Measurements from ENCODE around the gene HLF.

Gene HLF

GRCh38 chr17:55286681-55287589, 22.2 kb downstream of the HLF start:
- no peak overlapping the region for H2BK12ac ChIP-seq (ENCODE audit: low read length)
- H3K14ac ChIP-seq (ENCODE audit: low read length), result no peak overlapping the region
- H3K79me1 ChIP-seq (ENCODE audit: low read depth, low read length), result no peaks in the 10 kb centered on the region
- H2BK15ac ChIP-seq (ENCODE audit: low read length), result no peak overlapping the region
- H3K9me3 ChIP-seq (replicated peaks in 1 of 2; ENCODE audit: control insufficient read depth in 2 of 2, insufficient read depth in 1 of 2, low read depth in 1 of 2, low read length in 2 of 2), result peaks cover 0 to 3% of the 10 kb centered on the region in 2 donors
- no peak overlapping the region for H2BK5ac ChIP-seq (ENCODE audit: low read length)
- H4K91ac ChIP-seq (ENCODE audit: low read depth, low read length, poor library complexity), result no peak overlapping the region
- H4K8ac ChIP-seq (ENCODE audit: low read depth, low read length), result no peak overlapping the region
- no peak overlapping the region for H3K23ac ChIP-seq (ENCODE audit: low read depth, low read length, poor library complexity)
- no peak overlapping the region for H2AK5ac ChIP-seq (ENCODE audit: low read depth, low read length)
- H3K4me1 ChIP-seq (ENCODE audit: control insufficient read depth in 2 of 2, insufficient read depth in 1 of 2, low read depth in 1 of 2, low read length in 2 of 2), result no peaks in the 10 kb centered on the region
- no peak overlapping the region for H3K9ac ChIP-seq (ENCODE audit: low read depth, low read length, poor library complexity)
- no peak overlapping the region for H3K4me3 ChIP-seq (ENCODE audit: low read length in 2 of 2)
- H3K36me3 ChIP-seq (replicated peaks in 1 of 2; ENCODE audit: control insufficient read depth in 2 of 2, insufficient read depth in 2 of 2, low read length in 2 of 2), result no peaks in the 10 kb centered on the region
- H3K4ac ChIP-seq (ENCODE audit: low read length), result no peak overlapping the region
- peaks cover 0 to 9% (median 0%) of the 10 kb centered on the region in 3 experiments for H3K27me3 ChIP-seq (ENCODE audit: control insufficient read depth in 3 of 3, insufficient read depth in 3 of 3, low read depth in 1 of 3, low read length in 3 of 3)
- no peak overlapping the region for H3K27ac ChIP-seq (replicated peaks; ENCODE audit: low read length)
- H2BK120ac ChIP-seq (ENCODE audit: low read depth, low read length), result no peak overlapping the region
- no peak overlapping the region for H3K18ac ChIP-seq (ENCODE audit: low read length)
- WGBS, 2 donors (ENCODE audit: extremely low coverage in 2 of 2, insufficient read length in 2 of 2, insufficient replicate concordance in 1 of 2), result no CpG with 5 or more reads among the region's 3 CpGs
- DNase-seq (ENCODE audit: low spot score), result no peak
- no peak overlapping the region for H3K4me2 ChIP-seq (ENCODE audit: insufficient read depth, low read length, poor library complexity, severe bottlenecking)
- H2AFZ ChIP-seq (ENCODE audit: low read length), result no peak overlapping the region

GRCh38 chr17:55288356-55289105, 23.8 kb downstream of the HLF start:
- no peak overlapping the region for H3K4me2 ChIP-seq (ENCODE audit: insufficient read depth, low read length, poor library complexity, severe bottlenecking)
- no peak overlapping the region for H2BK15ac ChIP-seq (ENCODE audit: low read length)
- no peak overlapping the region for H3K9ac ChIP-seq (ENCODE audit: low read depth, low read length, poor library complexity)
- peaks cover 0 to 4% (median 0%) of the 10 kb centered on the region in 3 experiments for H3K27me3 ChIP-seq (ENCODE audit: control insufficient read depth in 3 of 3, insufficient read depth in 3 of 3, low read depth in 1 of 3, low read length in 3 of 3)
- H4K91ac ChIP-seq (ENCODE audit: low read depth, low read length, poor library complexity), result no peak overlapping the region
- no peak overlapping the region for H3K4ac ChIP-seq (ENCODE audit: low read length)
- no peak overlapping the region for H3K18ac ChIP-seq (ENCODE audit: low read length)
- H4K8ac ChIP-seq (ENCODE audit: low read depth, low read length), result no peak overlapping the region
- H2AK5ac ChIP-seq (ENCODE audit: low read depth, low read length), result no peak overlapping the region
- peaks cover 0 to 3% of the 10 kb centered on the region in 2 donors for H3K9me3 ChIP-seq (replicated peaks in 1 of 2; ENCODE audit: control insufficient read depth in 2 of 2, insufficient read depth in 1 of 2, low read depth in 1 of 2, low read length in 2 of 2)
- H3K36me3 ChIP-seq (replicated peaks in 1 of 2; ENCODE audit: control insufficient read depth in 2 of 2, insufficient read depth in 2 of 2, low read length in 2 of 2), result no peaks in the 10 kb centered on the region
- H2BK12ac ChIP-seq (ENCODE audit: low read length), result no peak overlapping the region
- no CpG with 5 or more reads among the region's 7 CpGs for WGBS, 2 donors (ENCODE audit: extremely low coverage in 2 of 2, insufficient read length in 2 of 2, insufficient replicate concordance in 1 of 2)
- H3K4me1 ChIP-seq (ENCODE audit: control insufficient read depth in 2 of 2, insufficient read depth in 1 of 2, low read depth in 1 of 2, low read length in 2 of 2), result no peaks in the 10 kb centered on the region
- no peak overlapping the region for H2BK120ac ChIP-seq (ENCODE audit: low read depth, low read length)
- no peak overlapping the region for H3K27ac ChIP-seq (replicated peaks; ENCODE audit: low read length)
- H3K4me3 ChIP-seq (ENCODE audit: low read length in 2 of 2), result no peak overlapping the region
- no peak overlapping the region for H3K14ac ChIP-seq (ENCODE audit: low read length)
- no peak overlapping the region for H2BK5ac ChIP-seq (ENCODE audit: low read length)
- DNase-seq (ENCODE audit: low spot score), result no peak
- no peak overlapping the region for H2AFZ ChIP-seq (ENCODE audit: low read length)
- no peak overlapping the region for H3K23ac ChIP-seq (ENCODE audit: low read depth, low read length, poor library complexity)
- H3K79me1 ChIP-seq (ENCODE audit: low read depth, low read length), result no peaks in the 10 kb centered on the region

- H2BK12ac ChIP-seq (ENCODE audit: low read length), result no peak overlapping the region
- no peak overlapping the region for H2BK5ac ChIP-seq (ENCODE audit: low read length)
- no peak overlapping the region for H3K4me2 ChIP-seq (ENCODE audit: insufficient read depth, low read length, poor library complexity, severe bottlenecking)
- H3K4ac ChIP-seq (ENCODE audit: low read length), result no peak overlapping the region
- no peaks in the 10 kb centered on the region for H3K4me1 ChIP-seq (ENCODE audit: control insufficient read depth in 2 of 2, insufficient read depth in 1 of 2, low read depth in 1 of 2, low read length in 2 of 2)
- H3K27ac ChIP-seq (replicated peaks; ENCODE audit: low read length), result no peak overlapping the region
- no peak overlapping the region for H2BK120ac ChIP-seq (ENCODE audit: low read depth, low read length)
- H4K8ac ChIP-seq (ENCODE audit: low read depth, low read length), result no peak overlapping the region
- H4K91ac ChIP-seq (ENCODE audit: low read depth, low read length, poor library complexity), result no peak overlapping the region
- H3K18ac ChIP-seq (ENCODE audit: low read length), result no peak overlapping the region
- H2AK5ac ChIP-seq (ENCODE audit: low read depth, low read length), result no peak overlapping the region
- no peak overlapping the region for H3K23ac ChIP-seq (ENCODE audit: low read depth, low read length, poor library complexity)
- DNase-seq (ENCODE audit: low spot score), result no peak
- H3K79me1 ChIP-seq (ENCODE audit: low read depth, low read length), result no peaks in the 10 kb centered on the region
- H3K27me3 ChIP-seq (ENCODE audit: control insufficient read depth in 3 of 3, insufficient read depth in 3 of 3, low read depth in 1 of 3, low read length in 3 of 3), result peaks cover 0 to 4% (median 0%) of the 10 kb centered on the region in 3 experiments
- no peak overlapping the region for H3K14ac ChIP-seq (ENCODE audit: low read length)
- H2BK15ac ChIP-seq (ENCODE audit: low read length), result no peak overlapping the region
- no peaks in the 10 kb centered on the region for H3K36me3 ChIP-seq (replicated peaks in 1 of 2; ENCODE audit: control insufficient read depth in 2 of 2, insufficient read depth in 2 of 2, low read length in 2 of 2)
- no peak overlapping the region for H2AFZ ChIP-seq (ENCODE audit: low read length)
- no peak overlapping the region for H3K9ac ChIP-seq (ENCODE audit: low read depth, low read length, poor library complexity)
- no CpG with 5 or more reads among the region's 1 CpG for WGBS, 2 donors (ENCODE audit: extremely low coverage in 2 of 2, insufficient read length in 2 of 2, insufficient replicate concordance in 1 of 2)
- H3K4me3 ChIP-seq (ENCODE audit: low read length in 2 of 2), result no peak overlapping the region
- H3K9me3 ChIP-seq (replicated peaks in 1 of 2; ENCODE audit: control insufficient read depth in 2 of 2, insufficient read depth in 1 of 2, low read depth in 1 of 2, low read length in 2 of 2), result peaks cover 0 to 3% of the 10 kb centered on the region in 2 donors
Observed at GRCh38 chr17:55289106-55289446, 24.3 kb downstream of the HLF start.

DNA sequence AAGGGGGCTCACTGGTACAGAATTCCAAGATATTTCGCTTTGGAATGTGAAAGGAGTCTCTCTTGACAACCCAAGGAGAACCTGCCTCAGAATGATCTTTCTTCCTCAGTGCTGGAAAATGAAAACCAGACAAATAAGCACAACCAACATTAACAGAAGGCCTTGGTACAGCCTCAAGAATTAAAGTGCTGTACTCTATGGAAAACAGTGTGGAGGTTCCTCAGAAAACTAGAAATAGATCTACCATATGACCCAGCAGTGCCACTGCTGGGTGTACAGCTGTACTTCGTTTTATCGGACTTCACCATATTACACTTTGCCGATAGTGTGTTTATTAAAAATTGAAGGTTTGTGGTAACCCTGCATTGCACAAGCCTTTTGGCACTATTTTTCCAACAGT, 25.2 kb downstream of the HLF start:
- DNase-seq (ENCODE audit: low spot score), result no peak
- H2AK5ac ChIP-seq (ENCODE audit: low read depth, low read length), result no peak overlapping the region
- H3K79me1 ChIP-seq (ENCODE audit: low read depth, low read length), result no peaks in the 10 kb centered on the region
- no peak overlapping the region for H3K27ac ChIP-seq (replicated peaks; ENCODE audit: low read length)
- no peak overlapping the region for H2BK15ac ChIP-seq (ENCODE audit: low read length)
- no peak overlapping the region for H3K4ac ChIP-seq (ENCODE audit: low read length)
- H3K27me3 ChIP-seq (ENCODE audit: control insufficient read depth in 3 of 3, insufficient read depth in 3 of 3, low read depth in 1 of 3, low read length in 3 of 3), result peaks cover 0 to 4% (median 0%) of the 10 kb centered on the region in 3 experiments
- H4K91ac ChIP-seq (ENCODE audit: low read depth, low read length, poor library complexity), result no peak overlapping the region
- no peak overlapping the region for H3K4me2 ChIP-seq (ENCODE audit: insufficient read depth, low read length, poor library complexity, severe bottlenecking)
- no peak overlapping the region for H3K23ac ChIP-seq (ENCODE audit: low read depth, low read length, poor library complexity)
- H4K8ac ChIP-seq (ENCODE audit: low read depth, low read length), result no peak overlapping the region
- H3K4me3 ChIP-seq (ENCODE audit: low read length in 2 of 2), result no peak overlapping the region
- no peak overlapping the region for H3K14ac ChIP-seq (ENCODE audit: low read length)
- no peak overlapping the region for H3K9ac ChIP-seq (ENCODE audit: low read depth, low read length, poor library complexity)
- no peak overlapping the region for H2BK5ac ChIP-seq (ENCODE audit: low read length)
- no peak overlapping the region for H2AFZ ChIP-seq (ENCODE audit: low read length)
- no peak overlapping the region for H2BK12ac ChIP-seq (ENCODE audit: low read length)
- H3K18ac ChIP-seq (ENCODE audit: low read length), result no peak overlapping the region
- no peaks in the 10 kb centered on the region for H3K4me1 ChIP-seq (ENCODE audit: control insufficient read depth in 2 of 2, insufficient read depth in 1 of 2, low read depth in 1 of 2, low read length in 2 of 2)
- H3K36me3 ChIP-seq (replicated peaks in 1 of 2; ENCODE audit: control insufficient read depth in 2 of 2, insufficient read depth in 2 of 2, low read length in 2 of 2), result no peaks in the 10 kb centered on the region
- no peak overlapping the region for H2BK120ac ChIP-seq (ENCODE audit: low read depth, low read length)
- WGBS, 2 donors (ENCODE audit: extremely low coverage in 2 of 2, insufficient read length in 2 of 2, insufficient replicate concordance in 1 of 2), result no CpG with 5 or more reads among the region's 4 CpGs
- peaks cover 0 to 3% of the 10 kb centered on the region in 2 donors for H3K9me3 ChIP-seq (replicated peaks in 1 of 2; ENCODE audit: control insufficient read depth in 2 of 2, insufficient read depth in 1 of 2, low read depth in 1 of 2, low read length in 2 of 2)

Measured in neuronal stem cell (in vitro differentiated cells).